ENCODE results near the gene PET100. TPM values are rescaled to one million over a fixed set of nuclear protein-coding genes. Genes with fewer than 3 reads are reported as not detected.

Gene PET100
- polyA plus RNA-seq, 1 donor from 2014 or later = 105 TPM

GRCh38 chr19:7631577-7631976 is 2.0 kb downstream of the PET100 start:
- Histone ChIP-seq H2AFZ (ENCODE audit: low read depth, low read length) (no peak overlapping the region), H3K27me3 (ENCODE audit: insufficient read depth, low read depth, low read length) (peaks cover 6% of the 10 kb centered on the region), H3K79me2 (replicated peaks; ENCODE audit: insufficient read depth, low read length) (peaks cover 33% of the 10 kb centered on the region), H3K36me3 (ENCODE audit: insufficient read depth, low read length) (no peaks in the 10 kb centered on the region), H3K4me3 (ENCODE audit: low read length) (no peak overlapping the region), H3K9me2 (ENCODE audit: insufficient read depth, low read length) (no peaks in the 10 kb centered on the region), H3K9me3 (ENCODE audit: low read length) (no peaks in the 10 kb centered on the region), H3K27ac (ENCODE audit: low read length) (no peak overlapping the region), H4K20me1 (ENCODE audit: insufficient read depth) (no peaks in the 10 kb centered on the region), H3K4me2 (ENCODE audit: low read length) (no peak overlapping the region), H3K9ac (ENCODE audit: low read length) (no peak overlapping the region), H3F3A (ENCODE audit: insufficient read depth, low read length, poor library complexity, severe bottlenecking) (no peaks in the 10 kb centered on the region)
- no peak for TF ChIP-seq TAF1 (IDR thresholded peaks at IDR 0.05; ENCODE audit: low read depth)
- no peak for TF ChIP-seq EP300 (conservative IDR thresholded peaks at IDR 0.05; ENCODE audit: poor library complexity, severe bottlenecking)

- Histone ChIP-seq H3K27ac (ENCODE audit: low read length) (no peak overlapping the region), H3F3A (ENCODE audit: insufficient read depth, low read length, poor library complexity, severe bottlenecking) (no peaks in the 10 kb centered on the region), H4K20me1 (ENCODE audit: insufficient read depth) (no peaks in the 10 kb centered on the region), H3K36me3 (ENCODE audit: insufficient read depth, low read length) (no peaks in the 10 kb centered on the region), H3K9ac (ENCODE audit: low read length) (no peak overlapping the region), H3K9me2 (ENCODE audit: insufficient read depth, low read length) (no peaks in the 10 kb centered on the region), H3K27me3 (ENCODE audit: insufficient read depth, low read depth, low read length) (peaks cover 16% of the 10 kb centered on the region), H3K4me3 (ENCODE audit: low read length) (no peak overlapping the region), H2AFZ (ENCODE audit: low read depth, low read length) (no peak overlapping the region), H3K9me3 (ENCODE audit: low read length) (no peaks in the 10 kb centered on the region), H3K4me2 (ENCODE audit: low read length) (no peak overlapping the region), H3K79me2 (replicated peaks; ENCODE audit: insufficient read depth, low read length) (peaks cover 31% of the 10 kb centered on the region)
- TF ChIP-seq TAF1 (IDR thresholded peaks at IDR 0.05; ENCODE audit: low read depth) (no peak), RAD21 (conservative IDR thresholded peaks at IDR 0.05) (no peak), POLR2AphosphoS5 (IDR thresholded peaks at IDR 0.05) (no peak), EZH2 (IDR thresholded peaks at IDR 0.05; ENCODE audit: borderline replicate concordance, insufficient read depth, low read length, poor library complexity, severe bottlenecking) (no peak), REST (IDR thresholded peaks at IDR 0.05; ENCODE audit: borderline replicate concordance) (no peak), CTCF (IDR thresholded peaks at IDR 0.05; ENCODE audit: poor library complexity, severe bottlenecking) (no peak), MXI1 (conservative IDR thresholded peaks at IDR 0.05; ENCODE audit: poor library complexity, severe bottlenecking) (no peak), EP300 (conservative IDR thresholded peaks at IDR 0.05; ENCODE audit: poor library complexity, severe bottlenecking) (no peak)
Measured at GRCh38 chr19:7632340-7633203, 3.0 kb downstream of the PET100 start.

Measured in neural cell (in vitro differentiated cells).